ENCODE results near the gene CCDC18. TPM values are rescaled to one million over a fixed set of nuclear protein-coding genes. Genes with fewer than 3 reads are reported as not detected.

CCDC18 gene
- polyA plus RNA-seq, 3 donors: 2.8 to 5.9 (median 4.4) TPM

DNA sequence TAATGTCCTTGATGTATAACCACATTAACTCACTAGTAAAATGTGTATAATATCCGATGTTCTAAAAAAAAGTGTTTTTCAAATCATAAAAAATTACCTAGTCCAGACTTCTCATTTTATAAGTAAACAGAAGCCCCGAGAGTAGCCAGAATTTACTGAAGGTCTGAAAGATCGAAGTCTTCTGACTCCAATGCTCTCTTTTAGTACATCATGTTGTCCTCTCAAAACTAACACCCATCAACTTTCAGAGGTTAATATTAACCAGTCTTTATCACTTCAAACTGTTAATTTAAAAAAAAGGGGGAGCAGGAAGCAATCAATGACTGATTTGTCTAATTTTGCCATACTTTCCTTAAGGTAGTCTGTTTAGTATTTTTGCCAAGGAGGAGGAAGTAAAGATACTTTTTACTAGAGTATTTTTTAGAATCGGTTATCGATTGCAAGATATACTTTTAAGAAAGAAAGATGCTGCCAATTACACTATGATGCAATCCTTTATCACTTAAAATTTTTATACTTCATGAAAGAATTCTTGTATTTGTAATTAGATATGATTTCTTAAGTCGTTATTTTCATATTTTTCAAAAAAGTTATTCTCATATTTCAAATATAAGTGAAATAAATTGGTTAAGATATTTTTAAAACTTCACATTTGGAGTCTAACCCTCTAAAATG is 25.5 kb downstream of the CCDC18 start:
- Mint-ChIP-seq H3K4me3 (no peak overlapping the region), H3K9me3 (no peaks in the 10 kb centered on the region), H3K4me1 (no peaks in the 10 kb centered on the region), H3K27me3 (ENCODE audit: low read depth in 3 of 3) (no peaks in the 10 kb centered on the region), H3K27ac (no peak overlapping the region), H3K36me3 (peaks cover 26 to 39% of the 10 kb centered on the region in 2 donors)
- 100% methylated on average over 1 of the region's 6 CpGs for WGBS (ENCODE audit: insufficient coverage)
- peaks cover 33 to 73% of the 10 kb centered on the region in 2 donors for H3K36me3 ChIP-seq (replicated peaks in 1 of 2; ENCODE audit: control insufficient read depth in 1 of 2, insufficient read depth in 2 of 2, low read length in 2 of 2)
- H4K20me1 ChIP-seq (ENCODE audit: insufficient read depth, low read length): no peaks in the 10 kb centered on the region
- TF ChIP-seq, protein P1, sequence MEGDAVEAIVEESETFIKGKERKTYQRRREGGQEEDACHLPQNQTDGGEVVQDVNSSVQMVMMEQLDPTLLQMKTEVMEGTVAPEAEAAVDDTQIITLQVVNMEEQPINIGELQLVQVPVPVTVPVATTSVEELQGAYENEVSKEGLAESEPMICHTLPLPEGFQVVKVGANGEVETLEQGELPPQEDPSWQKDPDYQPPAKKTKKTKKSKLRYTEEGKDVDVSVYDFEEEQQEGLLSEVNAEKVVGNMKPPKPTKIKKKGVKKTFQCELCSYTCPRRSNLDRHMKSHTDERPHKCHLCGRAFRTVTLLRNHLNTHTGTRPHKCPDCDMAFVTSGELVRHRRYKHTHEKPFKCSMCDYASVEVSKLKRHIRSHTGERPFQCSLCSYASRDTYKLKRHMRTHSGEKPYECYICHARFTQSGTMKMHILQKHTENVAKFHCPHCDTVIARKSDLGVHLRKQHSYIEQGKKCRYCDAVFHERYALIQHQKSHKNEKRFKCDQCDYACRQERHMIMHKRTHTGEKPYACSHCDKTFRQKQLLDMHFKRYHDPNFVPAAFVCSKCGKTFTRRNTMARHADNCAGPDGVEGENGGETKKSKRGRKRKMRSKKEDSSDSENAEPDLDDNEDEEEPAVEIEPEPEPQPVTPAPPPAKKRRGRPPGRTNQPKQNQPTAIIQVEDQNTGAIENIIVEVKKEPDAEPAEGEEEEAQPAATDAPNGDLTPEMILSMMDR (IDR thresholded peaks at IDR 0.05): no peak
- intact Hi-C loops (cut with micrococcal nuclease): no loop called here
- H3K4me3 ChIP-seq (replicated peaks in 1 of 3; ENCODE audit: low read depth in 2 of 3, low read length in 3 of 3): no peak overlapping the region
- H3K27me3 ChIP-seq (ENCODE audit: control insufficient read depth in 2 of 2, insufficient read depth in 2 of 2, low read length in 2 of 2): no peaks in the 10 kb centered on the region
- H3K4me1 ChIP-seq (ENCODE audit: control insufficient read depth in 1 of 2, insufficient read depth in 2 of 2, low read length in 2 of 2): no peaks in the 10 kb centered on the region
- H3K4me2 ChIP-seq (replicated peaks; ENCODE audit: extremely low read depth, low read length, poor library complexity, severe bottlenecking): no peak overlapping the region
- no peaks in the 10 kb centered on the region for H3K9me3 ChIP-seq (replicated peaks in 1 of 2; ENCODE audit: control insufficient read depth in 1 of 2, insufficient read depth in 1 of 2, low read length in 2 of 2)
- no peak overlapping the region for H3K9ac ChIP-seq (ENCODE audit: insufficient read depth, low read length, poor library complexity, severe bottlenecking)
- H3K79me2 ChIP-seq (ENCODE audit: insufficient read depth, low read length): no peaks in the 10 kb centered on the region
- H2AFZ ChIP-seq (ENCODE audit: insufficient read depth, low read depth, low read length, poor library complexity, severe bottlenecking): no peak overlapping the region
- H3K27ac ChIP-seq (ENCODE audit: low read depth in 1 of 2, low read length in 2 of 2): no peak overlapping the region
- no peak for DNase-seq

GRCh38 chr1:93206567-93206954 is 26.0 kb downstream of the CCDC18 start:
- Mint-ChIP-seq H3K4me1 (no peaks in the 10 kb centered on the region), H3K27me3 (ENCODE audit: low read depth in 3 of 3) (no peaks in the 10 kb centered on the region), H3K4me3 (no peak overlapping the region), H3K36me3 (peaks cover 26 to 40% of the 10 kb centered on the region in 2 donors), H3K9me3 (no peaks in the 10 kb centered on the region), H3K27ac (no peak overlapping the region)
- Histone ChIP-seq H3K4me3 (replicated peaks in 1 of 3; ENCODE audit: low read depth in 2 of 3, low read length in 3 of 3) (no peak overlapping the region), H3K4me2 (replicated peaks; ENCODE audit: extremely low read depth, low read length, poor library complexity, severe bottlenecking) (no peak overlapping the region), H3K4me1 (ENCODE audit: control insufficient read depth in 1 of 2, insufficient read depth in 2 of 2, low read length in 2 of 2) (no peaks in the 10 kb centered on the region), H4K20me1 (ENCODE audit: insufficient read depth, low read length) (no peaks in the 10 kb centered on the region), H3K36me3 (replicated peaks in 1 of 2; ENCODE audit: control insufficient read depth in 1 of 2, insufficient read depth in 2 of 2, low read length in 2 of 2) (peaks cover 33 to 72% of the 10 kb centered on the region in 2 donors), H3K9me3 (replicated peaks in 1 of 2; ENCODE audit: control insufficient read depth in 1 of 2, insufficient read depth in 1 of 2, low read length in 2 of 2) (no peaks in the 10 kb centered on the region), H3K9ac (ENCODE audit: insufficient read depth, low read length, poor library complexity, severe bottlenecking) (no peak overlapping the region), H3K27me3 (ENCODE audit: control insufficient read depth in 2 of 2, insufficient read depth in 2 of 2, low read length in 2 of 2) (no peaks in the 10 kb centered on the region), H3K27ac (ENCODE audit: low read depth in 1 of 2, low read length in 2 of 2) (no peak overlapping the region), H2AFZ (ENCODE audit: insufficient read depth, low read depth, low read length, poor library complexity, severe bottlenecking) (no peak overlapping the region), H3K79me2 (ENCODE audit: insufficient read depth, low read length) (no peaks in the 10 kb centered on the region)
- no peak for DNase-seq
- intact Hi-C loops (cut with micrococcal nuclease): no loop called here
- TF ChIP-seq, protein P1 (IDR thresholded peaks at IDR 0.05): no peak
